Measurements from ENCODE around the gene ZNF136. TPM values are rescaled to one million over a fixed set of nuclear protein-coding genes. Genes with fewer than 3 reads are reported as not detected.

The ZNF136 gene
- total RNA-seq, 2 donors from 2014 or later: 5.6 to 6.1 TPM

Other genes starting within 250 kb of the ZNF136 start
- 10 to 100 TPM; 16.4 to 20.0 TPM for gene ZNF700, start 238.0 kb upstream of the ZNF136 start, total RNA-seq
- gene ZNF763, start 198.1 kb upstream of the ZNF136 start, total RNA-seq: 1 to 10 TPM; 6.0 to 7.8 TPM
- gene ZNF433, start 127.4 kb upstream of the ZNF136 start, total RNA-seq: 1 to 10 TPM; 2.3 to 2.7 TPM
- under 1 TPM in 1 of 2 donors, not detected in 1; 0.45 TPM for gene ZNF878, start 110.1 kb upstream of the ZNF136 start, total RNA-seq
- 10 to 100 TPM in 1 of 2 donors, 1 to 10 TPM in 1; 8.6 to 13.5 TPM for gene ZNF844, start 98.4 kb upstream of the ZNF136 start, total RNA-seq
- gene ZNF20, start 22.7 kb upstream of the ZNF136 start, total RNA-seq: 1 to 10 TPM; 3.8 to 6.2 TPM
- gene ZNF625, start 6.4 kb upstream of the ZNF136 start, total RNA-seq: 1 to 10 TPM; 2.8 to 3.0 TPM
- 10 to 100 TPM; 16.1 to 18.4 TPM for gene ZNF44, start 131.8 kb downstream of the ZNF136 start, total RNA-seq
- gene ZNF563, start 170.5 kb downstream of the ZNF136 start, total RNA-seq: 1 to 10 TPM; 2.6 to 4.3 TPM
- gene ZNF442, start 202.6 kb downstream of the ZNF136 start, total RNA-seq: 1 to 10 TPM; 1.6 to 2.4 TPM
- gene ZNF799, start 238.2 kb downstream of the ZNF136 start, total RNA-seq: 1 to 10 TPM; 5.6 to 7.5 TPM

Data from left colon (tissue), 2 donors.